ENCODE data around the gene EPN2. TPM values are rescaled to one million over a fixed set of nuclear protein-coding genes. Genes with fewer than 3 reads are reported as not detected.

The EPN2 gene
- total RNA-seq, 2 experiments from 2014 or later, result 3.2 to 4.6 TPM

GRCh38 chr17:19301274-19301951, 64.2 kb downstream of the EPN2 start:
- ATAC-seq (no peak), DNase-seq (no peak)
- Mint-ChIP-seq H3K27me3 (peaks cover 19% of the 10 kb centered on the region), H3K4me1 (ENCODE audit: low read depth) (peaks cover 14% of the 10 kb centered on the region), H3K9me3 (no peaks in the 10 kb centered on the region), H3K4me3 (no peak overlapping the region), H3K27ac (no peak overlapping the region), H3K36me3 (ENCODE audit: low read depth) (no peaks in the 10 kb centered on the region)
- ChIA-PET CTCF (interaction anchor here (0.7 to 1.9 kb wide), 4 partner anchors 10 to 62 kb away, joined by 3 to 5 read pairs (median 4); partner anchors contain the start of gene B9D1), POLR2A (no interaction called here)
- TF ChIP-seq CTCF (IDR thresholded peaks at IDR 0.05), result no peak
- intact Hi-C loops (cut with micrococcal nuclease), result no loop called here

- H3K4me1 Mint-ChIP-seq (ENCODE audit: low read depth), result peaks cover 20% of the 10 kb centered on the region
- no peak overlapping the region for H3K4me3 Mint-ChIP-seq
- no peak for ATAC-seq
- DNase-seq, result no peak
- H3K9me3 Mint-ChIP-seq, result no peaks in the 10 kb centered on the region
- H3K36me3 Mint-ChIP-seq (ENCODE audit: low read depth), result no peaks in the 10 kb centered on the region
- no peak overlapping the region for H3K27ac Mint-ChIP-seq
- H3K27me3 Mint-ChIP-seq, result peaks cover 19% of the 10 kb centered on the region
- CTCF ChIA-PET, result interaction anchor here (1.0 to 1.9 kb wide), 2 partner anchors 37 to 61 kb away, joined by 3 to 5 read pairs; partner anchors contain the start of gene B9D1
- TF ChIP-seq CTCF (IDR thresholded peaks at IDR 0.05), result no peak
- POLR2A ChIA-PET, result no interaction called here
- intact Hi-C loops (cut with micrococcal nuclease), result no loop called here
Measured at GRCh38 chr17:19301973-19302372, 64.8 kb downstream of the EPN2 start.

- H3K4me3 Mint-ChIP-seq, result no peak overlapping the region
- peaks cover 22% of the 10 kb centered on the region for H3K4me1 Mint-ChIP-seq (ENCODE audit: low read depth)
- no peak for ATAC-seq
- no peak for TF ChIP-seq CTCF (IDR thresholded peaks at IDR 0.05)
- intact Hi-C loops (cut with micrococcal nuclease), result no loop called here
- ChIA-PET CTCF (interaction anchor here (1.0 kb wide), 1 partner anchor 60 kb away, joined by 3 read pairs; the partner anchor contains the start of gene B9D1), POLR2A (no interaction called here)
- peaks cover 23% of the 10 kb centered on the region for H3K27me3 Mint-ChIP-seq
- DNase-seq, result no peak
- H3K27ac Mint-ChIP-seq, result no peak overlapping the region
- no peaks in the 10 kb centered on the region for H3K9me3 Mint-ChIP-seq
- H3K36me3 Mint-ChIP-seq (ENCODE audit: low read depth), result no peaks in the 10 kb centered on the region
Measured at GRCh38 chr17:19302791-19303331, 65.7 kb downstream of the EPN2 start.

- ChIA-PET POLR2A (no interaction called here), CTCF (no interaction called here)
- intact Hi-C loops (cut with micrococcal nuclease), result no loop called here
- no peaks in the 10 kb centered on the region for H3K9me3 Mint-ChIP-seq
- peaks cover 22% of the 10 kb centered on the region for H3K4me1 Mint-ChIP-seq (ENCODE audit: low read depth)
- no peak for DNase-seq
- peaks cover 26% of the 10 kb centered on the region for H3K27me3 Mint-ChIP-seq
- H3K27ac Mint-ChIP-seq, result no peak overlapping the region
- H3K36me3 Mint-ChIP-seq (ENCODE audit: low read depth), result no peaks in the 10 kb centered on the region
- no peak overlapping the region for H3K4me3 Mint-ChIP-seq
- ATAC-seq, result no peak
- no peak for TF ChIP-seq CTCF (IDR thresholded peaks at IDR 0.05)
Measured at GRCh38 chr17:19303367-19303776, 66.2 kb downstream of the EPN2 start.

GRCh38 chr17:19304209-19304608, 67.0 kb downstream of the EPN2 start:
- peaks cover 22% of the 10 kb centered on the region for H3K4me1 Mint-ChIP-seq (ENCODE audit: low read depth)
- TF ChIP-seq CTCF (IDR thresholded peaks at IDR 0.05), result no peak
- peaks cover 30% of the 10 kb centered on the region for H3K27me3 Mint-ChIP-seq
- H3K9me3 Mint-ChIP-seq, result no peaks in the 10 kb centered on the region
- ATAC-seq (no peak), DNase-seq (peak; percentile 11)
- H3K4me3 Mint-ChIP-seq, result no peak overlapping the region
- intact Hi-C loops (cut with micrococcal nuclease), result no loop called here
- H3K27ac Mint-ChIP-seq, result no peak overlapping the region
- ChIA-PET POLR2A (no interaction called here), CTCF (no interaction called here)
- no peaks in the 10 kb centered on the region for H3K36me3 Mint-ChIP-seq (ENCODE audit: low read depth)

All from activated CD8-positive, alpha-beta T cell treated with anti-CD3 and anti-CD28 coated beads for 36 hours (primary cell).